HL-60 (cell line): ENCODE results near the gene COL2A1.

Source experiments
- GABPA ChIP-seq: IDR thresholded peaks from 2 replicates; pipeline ENCODE4 v1.6.1; 2012; ENCODE audit warnings: low read depth
- POLR2AphosphoS5 ChIP-seq: IDR thresholded peaks from 2 replicates; pipeline ENCODE4 v1.6.1; 2012; ENCODE audit warnings: low read depth
- SPI1 ChIP-seq: IDR thresholded peaks from 2 replicates; pipeline ENCODE4 v1.6.1; 2012; ENCODE audit warnings: low read depth, mild to moderate bottlenecking, borderline replicate concordance
- TF ChIP-seq, protein P1 (sequence below): IDR thresholded peaks from one replicate; pipeline ENCODE4 v1.5.1; 2011; ENCODE audit warnings: low read length, control low read depth, inconsistent platforms; ENCODE audit not compliant: insufficient read depth
- TF ChIP-seq, protein P2 (sequence below): IDR thresholded peaks from 2 replicates; pipeline ENCODE4 v1.6.1; 2012; ENCODE audit warnings: low read depth; ENCODE audit not compliant: insufficient replicate concordance

DNA sequence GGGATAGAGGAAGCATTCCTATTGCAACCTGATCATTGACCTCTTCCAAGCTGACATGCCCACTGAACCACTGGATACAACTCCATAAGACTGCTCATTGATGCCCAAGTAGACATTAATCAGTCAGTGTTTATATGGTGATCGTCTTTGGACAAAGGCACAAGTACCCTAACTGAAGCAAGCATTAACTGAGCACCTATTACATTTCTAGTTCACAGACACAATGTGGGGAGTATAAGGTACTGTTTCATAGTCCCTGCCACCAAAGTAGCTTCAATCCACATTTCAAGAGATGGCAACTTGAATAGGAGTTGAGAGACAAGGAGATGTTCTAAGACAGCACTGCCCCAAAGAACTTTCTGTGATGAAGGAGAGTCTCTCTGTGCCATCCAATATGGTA, 10.9 kb upstream of the COL2A1 start:
- TF ChIP-seq, protein P1, sequence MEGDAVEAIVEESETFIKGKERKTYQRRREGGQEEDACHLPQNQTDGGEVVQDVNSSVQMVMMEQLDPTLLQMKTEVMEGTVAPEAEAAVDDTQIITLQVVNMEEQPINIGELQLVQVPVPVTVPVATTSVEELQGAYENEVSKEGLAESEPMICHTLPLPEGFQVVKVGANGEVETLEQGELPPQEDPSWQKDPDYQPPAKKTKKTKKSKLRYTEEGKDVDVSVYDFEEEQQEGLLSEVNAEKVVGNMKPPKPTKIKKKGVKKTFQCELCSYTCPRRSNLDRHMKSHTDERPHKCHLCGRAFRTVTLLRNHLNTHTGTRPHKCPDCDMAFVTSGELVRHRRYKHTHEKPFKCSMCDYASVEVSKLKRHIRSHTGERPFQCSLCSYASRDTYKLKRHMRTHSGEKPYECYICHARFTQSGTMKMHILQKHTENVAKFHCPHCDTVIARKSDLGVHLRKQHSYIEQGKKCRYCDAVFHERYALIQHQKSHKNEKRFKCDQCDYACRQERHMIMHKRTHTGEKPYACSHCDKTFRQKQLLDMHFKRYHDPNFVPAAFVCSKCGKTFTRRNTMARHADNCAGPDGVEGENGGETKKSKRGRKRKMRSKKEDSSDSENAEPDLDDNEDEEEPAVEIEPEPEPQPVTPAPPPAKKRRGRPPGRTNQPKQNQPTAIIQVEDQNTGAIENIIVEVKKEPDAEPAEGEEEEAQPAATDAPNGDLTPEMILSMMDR: no peak
- TF ChIP-seq, protein P2, sequence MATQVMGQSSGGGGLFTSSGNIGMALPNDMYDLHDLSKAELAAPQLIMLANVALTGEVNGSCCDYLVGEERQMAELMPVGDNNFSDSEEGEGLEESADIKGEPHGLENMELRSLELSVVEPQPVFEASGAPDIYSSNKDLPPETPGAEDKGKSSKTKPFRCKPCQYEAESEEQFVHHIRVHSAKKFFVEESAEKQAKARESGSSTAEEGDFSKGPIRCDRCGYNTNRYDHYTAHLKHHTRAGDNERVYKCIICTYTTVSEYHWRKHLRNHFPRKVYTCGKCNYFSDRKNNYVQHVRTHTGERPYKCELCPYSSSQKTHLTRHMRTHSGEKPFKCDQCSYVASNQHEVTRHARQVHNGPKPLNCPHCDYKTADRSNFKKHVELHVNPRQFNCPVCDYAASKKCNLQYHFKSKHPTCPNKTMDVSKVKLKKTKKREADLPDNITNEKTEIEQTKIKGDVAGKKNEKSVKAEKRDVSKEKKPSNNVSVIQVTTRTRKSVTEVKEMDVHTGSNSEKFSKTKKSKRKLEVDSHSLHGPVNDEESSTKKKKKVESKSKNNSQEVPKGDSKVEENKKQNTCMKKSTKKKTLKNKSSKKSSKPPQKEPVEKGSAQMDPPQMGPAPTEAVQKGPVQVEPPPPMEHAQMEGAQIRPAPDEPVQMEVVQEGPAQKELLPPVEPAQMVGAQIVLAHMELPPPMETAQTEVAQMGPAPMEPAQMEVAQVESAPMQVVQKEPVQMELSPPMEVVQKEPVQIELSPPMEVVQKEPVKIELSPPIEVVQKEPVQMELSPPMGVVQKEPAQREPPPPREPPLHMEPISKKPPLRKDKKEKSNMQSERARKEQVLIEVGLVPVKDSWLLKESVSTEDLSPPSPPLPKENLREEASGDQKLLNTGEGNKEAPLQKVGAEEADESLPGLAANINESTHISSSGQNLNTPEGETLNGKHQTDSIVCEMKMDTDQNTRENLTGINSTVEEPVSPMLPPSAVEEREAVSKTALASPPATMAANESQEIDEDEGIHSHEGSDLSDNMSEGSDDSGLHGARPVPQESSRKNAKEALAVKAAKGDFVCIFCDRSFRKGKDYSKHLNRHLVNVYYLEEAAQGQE: no peak
- TF ChIP-seq POLR2AphosphoS5: no peak
- TF ChIP-seq GABPA: no peak
- no peak for TF ChIP-seq SPI1
